Ecto neural progenitor cell (in vitro differentiated cells): ENCODE data around the gene ZNF670.
A peak's percentile ranks its signal among the peaks of the same experiment; 100 is the strongest.
"Not testable (repeated sequence)": the region's sequence is repeated elsewhere in the genome, so short reads cannot be mapped to it uniquely, and the experiment has no call there.

ENCODE experiments used
- DNase-seq: peaks from one replicate; pipeline ENCODE4 v3.0.0-alpha.2; 2018; ENCODE audit warnings: low spot score

The ZNF670 gene

DNA sequence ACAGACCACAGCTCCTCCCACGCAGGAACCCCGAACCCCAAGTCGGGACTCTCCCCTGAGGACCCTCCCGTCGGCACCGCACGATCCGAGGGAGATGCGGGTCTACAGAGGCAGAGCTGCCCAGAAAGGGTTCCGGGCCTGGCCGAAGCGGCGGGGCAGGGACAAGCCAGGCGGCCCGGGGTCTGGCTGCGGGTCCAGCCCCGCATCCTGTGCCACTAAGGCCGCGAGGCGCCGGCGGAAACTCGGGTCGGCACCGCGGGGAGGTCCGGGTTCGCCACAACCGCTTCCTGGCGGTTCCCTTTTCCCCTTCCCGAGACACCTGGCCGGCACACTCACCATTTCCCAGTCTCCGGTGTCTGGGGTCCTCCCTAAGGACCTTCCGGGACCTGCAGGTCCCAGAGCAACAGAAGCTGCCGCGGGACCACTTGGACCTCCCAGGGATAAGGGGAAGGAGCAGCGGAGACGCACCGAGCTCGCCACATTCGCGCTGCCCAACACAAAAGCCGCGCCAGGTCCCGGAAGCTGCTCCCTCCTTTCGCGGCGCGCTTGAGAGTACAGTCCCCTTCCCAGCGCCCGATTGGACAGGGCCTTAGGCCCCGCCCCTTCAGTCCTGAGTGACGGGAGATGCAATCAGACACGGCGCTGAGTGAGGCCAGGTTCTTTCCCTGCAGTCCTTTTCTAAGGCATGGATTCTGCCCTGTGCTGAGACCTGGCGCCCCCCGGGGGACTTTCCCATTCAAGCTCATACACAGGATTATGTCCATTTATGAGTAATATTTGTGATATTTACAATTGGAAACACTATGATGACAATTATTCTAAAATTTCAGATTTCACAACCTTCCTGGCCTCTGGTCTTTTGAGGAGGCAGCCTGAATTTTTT is at the start of gene ZNF670:
ZNF670 (minus strand) TSS at position 554 of the 883 bp plus-strand sequence; CDS start at position 339, 215 bp downstream.
- peak; percentile 96 for DNase-seq

- not testable (repeated sequence) for DNase-seq
Observed at GRCh38 chr1:247127519-247128282, 49.1 kb upstream of the ZNF670 start.

GRCh38 chr1:247126601-247127000 is 48.0 kb upstream of the ZNF670 start:
- not testable (repeated sequence) for DNase-seq

DNA sequence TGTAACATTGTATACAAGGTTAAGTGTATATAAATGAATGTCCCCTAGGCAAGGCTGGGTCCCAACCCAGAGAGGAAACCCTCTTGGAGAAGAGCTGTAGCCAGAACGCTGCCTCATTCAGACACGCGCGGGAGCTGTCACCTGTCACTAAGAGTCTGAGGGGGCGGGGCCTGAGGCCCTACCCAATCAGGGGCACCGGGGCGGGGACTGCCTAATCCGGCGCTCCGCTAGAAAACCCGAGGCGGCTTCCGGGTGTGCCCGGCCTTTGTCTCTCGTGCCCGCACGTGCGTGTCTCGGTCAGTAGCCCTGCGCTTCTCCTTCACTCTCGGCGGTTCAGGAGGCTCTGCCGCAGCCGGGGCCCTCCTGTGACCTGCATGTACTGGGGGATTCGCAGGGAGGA is 47.6 kb upstream of the ZNF670 start:
- not testable (repeated sequence) for DNase-seq

- DNase-seq: no peak
Observed at GRCh38 chr1:247121382-247121781, 42.8 kb upstream of the ZNF670 start.

DNA sequence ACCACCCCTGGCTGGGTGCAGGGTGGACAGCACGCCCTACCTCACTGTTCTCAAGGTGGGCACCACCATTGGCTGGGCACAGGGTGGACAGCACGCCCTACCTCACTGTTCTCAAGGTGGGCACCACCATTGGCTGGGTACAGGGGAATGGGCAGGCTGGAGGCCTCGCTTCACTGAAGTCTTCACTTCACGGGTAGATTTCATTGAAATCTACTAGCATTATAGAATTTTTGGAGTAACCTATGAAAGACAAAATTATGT is 41.7 kb upstream of the ZNF670 start:
- DNase-seq: not testable (repeated sequence)

DNA sequence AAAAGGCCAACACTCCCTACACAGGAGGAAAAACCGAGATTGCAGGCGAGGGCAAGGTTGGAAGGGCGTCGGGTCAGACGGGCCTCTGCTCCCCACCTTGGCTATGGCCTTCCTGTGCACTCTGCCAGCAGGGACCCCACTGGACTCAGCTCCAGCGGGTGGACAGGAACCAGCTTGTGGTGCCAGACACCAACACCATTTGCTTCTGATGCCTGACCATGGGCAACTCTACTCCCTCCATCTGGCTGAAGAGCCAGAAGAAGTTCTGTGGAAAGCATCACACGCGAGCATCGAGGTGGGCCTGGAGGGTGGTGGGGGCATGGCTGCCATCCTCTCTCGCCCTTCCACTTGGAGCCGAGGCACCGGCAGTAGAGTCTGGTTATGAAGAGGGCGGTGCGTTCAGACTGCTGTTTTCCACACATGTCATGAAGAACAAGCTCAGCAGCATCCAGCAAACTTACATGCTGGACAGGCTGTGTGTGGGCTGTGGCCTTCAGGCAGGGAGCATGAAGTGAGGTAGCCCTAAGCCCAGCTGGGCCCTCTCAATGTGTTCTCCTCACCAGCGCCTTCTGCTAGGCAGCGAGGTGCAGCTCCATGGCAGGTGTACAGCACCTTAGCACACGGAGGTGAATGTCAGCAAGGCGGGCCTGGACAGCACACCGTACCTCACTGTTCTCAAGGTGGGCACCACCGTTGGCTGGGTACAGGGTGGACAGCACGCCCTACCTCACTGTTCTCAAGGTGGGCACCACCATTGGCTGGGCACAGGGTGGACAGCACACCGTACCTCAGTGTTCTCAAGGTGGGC is 41.2 kb upstream of the ZNF670 start:
- no peak for DNase-seq

DNA sequence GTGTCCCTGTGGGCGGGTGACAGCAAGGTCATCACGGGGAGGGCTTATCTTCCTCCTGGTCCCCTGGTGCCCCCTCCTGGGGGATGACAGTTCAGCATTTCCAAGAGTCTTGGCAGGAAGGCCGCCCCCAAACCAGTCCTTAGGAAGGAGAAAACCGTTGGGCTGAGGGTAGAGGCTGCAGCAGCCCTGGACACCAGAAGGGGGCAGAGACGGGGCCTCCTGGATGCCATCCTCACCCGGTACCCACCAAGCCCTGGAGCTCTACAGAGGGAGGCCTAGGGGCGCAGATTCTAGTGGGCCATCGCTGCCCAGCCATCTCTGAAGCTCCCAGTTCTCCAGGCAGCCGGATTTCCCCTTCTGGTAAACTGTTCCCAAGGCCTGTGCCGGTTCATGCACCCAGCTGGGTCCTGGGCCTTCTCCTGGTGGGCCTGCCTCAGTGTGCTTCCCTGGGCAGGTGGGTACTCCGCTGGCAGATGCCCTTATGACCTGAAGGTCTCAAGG is 40.4 kb upstream of the ZNF670 start:
- no peak for DNase-seq

GRCh38 chr1:247115545-247115944 is 36.9 kb upstream of the ZNF670 start:
- no peak for DNase-seq

- DNase-seq: no peak
Observed at GRCh38 chr1:247115141-247115510, 36.5 kb upstream of the ZNF670 start.

- DNase-seq: no peak
Observed at GRCh38 chr1:247114351-247115140, 35.9 kb upstream of the ZNF670 start.

GRCh38 chr1:247113733-247114271 is 35.2 kb upstream of the ZNF670 start:
- no peak for DNase-seq

- DNase-seq: no peak
Observed at GRCh38 chr1:247113094-247113497, 34.5 kb upstream of the ZNF670 start.

- no peak for DNase-seq
Observed at GRCh38 chr1:247112479-247112781, 33.8 kb upstream of the ZNF670 start.

DNA sequence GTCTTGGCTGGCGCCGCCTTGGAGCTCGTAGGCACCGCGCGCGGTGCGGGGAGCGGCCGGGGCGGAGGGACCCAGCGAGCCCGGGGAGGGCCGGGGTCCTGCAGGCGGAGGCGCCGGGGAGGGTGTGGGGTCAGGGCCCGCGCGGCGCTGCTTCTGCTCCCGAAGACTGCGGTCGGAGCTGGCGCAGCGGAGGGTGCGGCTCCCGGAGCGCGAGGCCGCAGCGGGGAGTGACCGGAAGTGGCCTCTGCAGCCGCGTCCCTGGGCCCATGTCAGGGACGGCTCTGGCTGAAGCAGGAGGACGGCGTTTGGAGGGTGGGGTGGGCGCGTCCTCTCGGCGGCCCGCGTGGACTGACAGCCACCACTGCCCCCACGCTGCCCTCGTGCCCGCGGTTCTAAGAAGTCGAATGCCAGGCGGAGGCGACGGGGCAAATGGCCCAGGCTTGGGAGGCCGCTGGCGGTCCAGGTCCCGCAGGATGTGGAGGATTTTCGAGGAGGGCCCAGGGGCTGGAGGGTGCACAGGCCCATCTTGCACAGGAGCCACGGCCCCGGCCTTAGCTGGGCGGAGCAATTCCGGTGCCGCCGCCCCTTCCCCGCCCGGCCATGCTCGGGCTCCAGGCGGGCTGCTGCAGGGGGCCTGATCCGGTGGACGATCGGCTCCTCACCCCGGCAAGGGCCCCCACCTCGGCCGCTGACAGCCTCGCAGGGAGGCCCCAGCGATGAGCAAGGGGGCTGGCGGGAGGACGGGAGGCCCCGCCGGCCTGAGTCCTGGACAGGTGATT is 33.3 kb upstream of the ZNF670 start:
- DNase-seq: peak; percentile 72

- DNase-seq: no peak
Observed at GRCh38 chr1:247111259-247111699, 32.7 kb upstream of the ZNF670 start.

- peak; percentile 58 for DNase-seq
Observed at GRCh38 chr1:247110627-247111258, 32.1 kb upstream of the ZNF670 start.

GRCh38 chr1:247107694-247108093 is 29.1 kb upstream of the ZNF670 start:
- DNase-seq: no peak

DNA sequence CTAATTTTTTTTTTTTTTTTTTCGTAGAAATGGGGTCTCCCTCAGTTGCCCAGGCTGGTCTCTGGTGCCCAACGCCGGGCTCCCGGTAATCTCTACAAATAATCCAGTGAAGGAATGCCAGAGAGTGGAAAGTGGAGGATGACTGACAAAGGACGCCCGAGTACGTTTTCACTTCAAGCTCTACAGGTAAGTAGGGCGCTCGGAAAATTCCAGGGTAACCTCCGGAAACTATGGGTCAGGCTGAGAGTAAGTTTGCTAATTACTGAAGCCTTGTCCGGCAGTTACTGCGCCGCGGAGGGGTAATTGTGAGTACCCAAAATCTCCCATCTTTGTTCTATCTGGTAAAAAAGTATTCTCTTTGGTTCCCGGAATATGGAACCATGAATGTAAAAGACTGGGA is 27.4 kb upstream of the ZNF670 start:
- DNase-seq: no peak

- no peak for DNase-seq
Observed at GRCh38 chr1:247104965-247105364, 26.4 kb upstream of the ZNF670 start.
